Mucosa of rectum (tissue), 2 donors: Measurements from ENCODE around the gene CDK6.
"Not testable (repeated sequence)": the region's sequence is repeated elsewhere in the genome, so short reads cannot be mapped to it uniquely, and the experiment has no call there.

Source experiments
- H3K27ac ChIP-seq, 2 donors: one replicate each; pipeline ENCODE4 v1.7.0; 2013; ENCODE audit warnings: inconsistent platforms in 2 of 2, low read depth in 2 of 2, low read length in 2 of 2
- H3K27me3 ChIP-seq, 2 donors: one replicate each; pipeline ENCODE4 v1.7.0; 2013; ENCODE audit warnings: low read length in 2 of 2; ENCODE audit not compliant: control insufficient read depth in 2 of 2, insufficient read depth in 2 of 2
- H3K36me3 ChIP-seq, 2 donors: one replicate each; pipeline ENCODE4 v1.7.0; 2013; ENCODE audit warnings: low read length in 2 of 2; ENCODE audit not compliant: control insufficient read depth in 2 of 2, insufficient read depth in 2 of 2
- H3K4me1 ChIP-seq, 2 donors: one replicate each; pipeline ENCODE4 v1.7.0; 2013; ENCODE audit warnings: low read length in 2 of 2, mild to moderate bottlenecking in 1 of 2; ENCODE audit not compliant: control insufficient read depth in 2 of 2, insufficient read depth in 2 of 2
- H3K4me3 ChIP-seq, 2 donors: one replicate each; pipeline ENCODE4 v1.7.0; 2013; ENCODE audit warnings: low read length in 2 of 2
- H3K9ac ChIP-seq, 2 donors: one replicate each; pipeline ENCODE4 v1.7.0; 2013; ENCODE audit warnings: low read length in 2 of 2, low read depth in 1 of 2, mild to moderate bottlenecking in 1 of 2
- H3K9me3 ChIP-seq, 2 donors: one replicate each; pipeline ENCODE4 v1.7.0; 2013; ENCODE audit warnings: low read length in 2 of 2; ENCODE audit not compliant: control insufficient read depth in 2 of 2
- donor health status: healthy.
- donor health status: Normal muscosa, but diverticular disease.

Gene CDK6

DNA sequence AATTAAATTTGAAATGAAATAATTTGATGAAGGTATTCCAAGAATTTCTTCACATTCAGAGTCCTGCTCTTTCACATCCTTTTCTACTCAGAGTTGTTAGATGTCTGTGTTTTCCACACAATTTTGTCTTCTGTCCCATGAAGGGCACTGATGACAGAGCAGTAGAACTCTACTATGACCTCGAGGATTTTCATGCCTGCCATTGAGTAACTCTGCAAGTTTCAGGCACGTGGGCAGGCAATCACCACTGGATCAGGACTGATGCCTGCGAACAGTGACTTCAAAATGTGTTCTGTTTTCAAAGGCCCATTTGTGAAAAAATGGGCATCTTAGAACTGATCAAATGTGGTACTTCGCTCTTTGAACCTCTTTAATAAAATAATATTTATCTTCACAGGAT, 91.1 kb downstream of the CDK6 start:
- H3K9ac ChIP-seq = no peak overlapping the region
- H3K27ac ChIP-seq = no peak overlapping the region
- H3K36me3 ChIP-seq = no peaks in the 10 kb centered on the region
- H3K4me3 ChIP-seq = no peak overlapping the region
- no peaks in the 10 kb centered on the region for H3K27me3 ChIP-seq
- H3K4me1 ChIP-seq = peaks cover 0 to 3% of the 10 kb centered on the region in 2 donors
- no peaks in the 10 kb centered on the region for H3K9me3 ChIP-seq

DNA sequence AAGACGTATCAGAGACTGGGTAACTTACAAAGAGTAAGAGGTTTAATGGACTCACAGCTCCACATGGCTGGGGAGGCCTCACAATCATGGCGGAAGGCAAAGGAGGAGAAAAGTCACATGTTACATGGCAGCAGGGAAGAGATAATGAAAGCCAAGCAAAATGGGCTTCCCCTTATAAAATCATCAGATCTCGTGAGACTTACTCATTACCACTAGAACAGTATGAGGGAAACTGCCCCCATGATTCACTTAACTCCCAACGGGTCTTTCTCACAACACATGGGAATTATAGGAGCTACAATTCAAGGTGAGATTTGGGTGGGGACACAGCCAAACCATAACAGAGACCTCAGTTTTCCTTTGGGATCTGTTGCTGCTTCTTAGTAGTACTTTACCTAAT, 92.2 kb downstream of the CDK6 start:
- H3K9ac ChIP-seq, H3K27ac ChIP-seq, H3K36me3 ChIP-seq, H3K4me1 ChIP-seq, H3K27me3 ChIP-seq, H3K4me3 ChIP-seq, H3K9me3 ChIP-seq: not testable (repeated sequence)

DNA sequence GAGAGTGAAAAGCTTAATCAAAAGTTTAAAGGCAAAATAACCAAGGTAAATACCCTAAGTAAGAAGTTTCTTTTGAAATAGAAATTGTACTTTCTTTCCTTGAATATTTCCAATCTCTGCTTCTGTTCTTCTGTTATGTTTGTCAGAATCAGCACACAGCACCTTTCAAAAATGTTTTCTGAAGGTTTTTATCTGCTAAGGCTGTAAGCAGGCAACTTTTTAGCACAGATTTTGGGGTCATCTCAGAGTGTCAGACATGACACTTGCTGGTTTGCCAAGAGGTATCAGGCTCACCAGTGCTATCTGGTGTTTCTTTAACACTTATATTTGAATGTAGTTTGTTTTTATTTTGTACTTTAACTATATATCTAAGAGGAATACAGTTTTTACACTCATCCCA, 94.2 kb downstream of the CDK6 start:
- Histone ChIP-seq H3K4me3 (no peak overlapping the region), H3K9ac (no peak overlapping the region), H3K4me1 (peaks cover 0 to 5% of the 10 kb centered on the region in 2 donors), H3K9me3 (no peaks in the 10 kb centered on the region), H3K36me3 (no peaks in the 10 kb centered on the region), H3K27ac (no peak overlapping the region), H3K27me3 (no peaks in the 10 kb centered on the region)

DNA sequence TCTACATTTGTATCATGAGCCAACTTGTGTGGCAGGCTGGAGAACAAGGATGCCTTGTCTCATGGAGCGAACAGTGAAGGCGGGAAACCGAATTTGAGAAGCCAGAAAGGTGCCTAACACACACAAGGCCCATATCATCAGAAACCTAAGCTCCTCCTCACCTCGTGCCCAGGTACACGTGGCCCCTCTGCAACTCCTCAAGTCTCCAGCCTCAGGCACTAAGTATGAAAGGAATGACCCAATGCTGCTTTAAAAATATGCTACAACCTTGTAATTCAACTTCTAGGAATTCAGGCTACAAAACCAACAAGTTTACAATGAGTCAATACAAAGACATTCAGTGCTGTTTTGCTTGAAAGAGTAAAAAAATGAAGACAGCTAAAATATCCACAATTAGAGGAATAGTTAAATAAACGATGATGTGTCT, 95.7 kb downstream of the CDK6 start:
- Histone ChIP-seq H3K36me3 (no peaks in the 10 kb centered on the region), H3K27ac (no peak overlapping the region), H3K4me3 (no peak overlapping the region), H3K9me3 (no peaks in the 10 kb centered on the region), H3K9ac (no peak overlapping the region), H3K27me3 (no peaks in the 10 kb centered on the region), H3K4me1 (peaks cover 0 to 5% of the 10 kb centered on the region in 2 donors)

DNA sequence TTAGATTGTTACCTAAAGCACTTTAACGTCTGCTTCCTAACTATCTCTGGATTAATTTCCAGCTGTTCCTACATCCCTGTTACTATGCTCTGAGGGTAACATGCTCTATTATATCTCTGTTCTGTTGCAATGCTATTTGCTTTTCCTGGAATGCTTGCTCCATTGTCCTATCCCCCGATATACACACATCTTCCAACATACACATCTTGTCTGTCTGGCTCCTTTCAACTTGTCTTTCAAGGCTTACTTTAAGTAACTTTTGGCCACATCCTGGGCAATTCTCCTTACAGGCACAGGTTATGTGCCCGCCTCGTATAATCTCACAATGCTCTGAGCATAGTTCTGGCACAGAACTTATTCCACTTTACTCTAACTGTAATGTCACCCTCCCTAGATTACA, 96.2 kb downstream of the CDK6 start:
- Histone ChIP-seq H3K4me1 (peaks cover 0 to 5% of the 10 kb centered on the region in 2 donors), H3K9me3 (no peaks in the 10 kb centered on the region), H3K27me3 (no peaks in the 10 kb centered on the region), H3K36me3 (no peaks in the 10 kb centered on the region), H3K27ac (no peak overlapping the region), H3K9ac (no peak overlapping the region), H3K4me3 (no peak overlapping the region)

DNA sequence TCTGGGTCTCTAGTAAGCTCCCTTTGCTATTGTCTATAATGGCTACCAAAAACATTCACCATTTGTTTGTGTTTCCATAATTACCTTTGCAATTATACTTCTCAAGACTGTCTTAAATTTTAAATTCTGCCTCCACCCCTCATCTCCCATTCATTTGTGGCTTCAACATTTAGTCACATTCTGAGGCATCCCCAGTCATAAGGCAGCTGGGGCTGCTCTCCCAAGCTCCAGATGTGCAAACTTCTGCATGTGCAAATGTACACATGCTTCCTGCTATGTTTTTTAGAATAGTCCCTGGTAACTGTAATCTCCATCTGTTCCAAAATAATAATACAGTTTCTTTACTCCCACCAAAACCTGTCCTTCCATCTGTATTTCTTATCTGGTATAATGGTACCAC, 97.3 kb downstream of the CDK6 start:
- Histone ChIP-seq H3K4me1 (peaks cover 0 to 5% of the 10 kb centered on the region in 2 donors), H3K9ac (no peak overlapping the region), H3K27ac (no peak overlapping the region), H3K4me3 (no peak overlapping the region), H3K27me3 (no peaks in the 10 kb centered on the region), H3K36me3 (no peaks in the 10 kb centered on the region), H3K9me3 (no peaks in the 10 kb centered on the region)

DNA sequence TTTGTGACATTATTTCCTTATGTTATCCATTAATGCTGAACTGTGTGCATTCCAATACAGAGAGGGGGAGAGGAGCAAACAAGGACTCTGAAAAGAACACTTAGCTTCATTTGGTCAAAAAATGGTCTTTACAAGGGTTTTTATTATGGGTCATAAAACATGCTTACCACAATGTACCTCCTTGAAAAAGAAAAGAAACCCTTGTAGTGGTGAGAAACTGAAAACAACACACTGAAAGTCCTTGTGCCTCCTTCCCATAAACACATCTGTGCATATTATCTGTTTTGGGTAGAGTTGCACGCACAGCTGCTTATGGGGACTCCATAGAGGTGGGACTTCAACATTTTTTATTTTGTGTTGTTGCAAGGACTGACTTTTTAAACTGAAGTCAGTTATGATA, 98.7 kb downstream of the CDK6 start:
- no peaks in the 10 kb centered on the region for H3K27me3 ChIP-seq
- H3K4me1 ChIP-seq = peaks cover 0 to 5% of the 10 kb centered on the region in 2 donors
- no peak overlapping the region for H3K9ac ChIP-seq

DNA sequence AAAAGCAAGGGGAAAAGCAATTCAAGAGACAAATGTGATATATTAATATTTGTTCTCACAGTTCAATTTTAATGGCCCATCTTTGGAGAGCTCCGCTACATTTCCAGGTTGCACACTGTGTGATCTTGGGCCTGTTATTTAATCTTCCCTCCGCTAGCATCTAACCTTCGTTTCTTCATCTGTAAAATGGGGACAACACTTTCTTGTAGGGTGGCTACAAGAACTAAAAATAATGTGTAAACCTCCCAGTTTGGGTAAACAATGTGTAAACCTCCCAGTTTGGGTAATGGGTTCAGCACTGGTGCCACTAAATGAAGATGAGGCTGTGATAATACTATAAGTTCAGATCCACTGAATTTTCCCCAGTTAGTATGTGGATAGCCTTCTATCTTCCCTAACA, 99.5 kb downstream of the CDK6 start:
- Histone ChIP-seq H3K9me3 (no peaks in the 10 kb centered on the region), H3K27ac (no peak overlapping the region), H3K4me1 (peaks cover 0 to 5% of the 10 kb centered on the region in 2 donors), H3K36me3 (no peaks in the 10 kb centered on the region), H3K4me3 (no peak overlapping the region), H3K27me3 (no peaks in the 10 kb centered on the region), H3K9ac (no peak overlapping the region)

More for the DNA sequence above, 98.7 kb downstream of the CDK6 start:
- Histone ChIP-seq H3K4me3 (no peak overlapping the region), H3K36me3 (no peaks in the 10 kb centered on the region), H3K9me3 (no peaks in the 10 kb centered on the region), H3K27ac (peak overlapping the region in 1 of 2 donors; percentile 33)

DNA sequence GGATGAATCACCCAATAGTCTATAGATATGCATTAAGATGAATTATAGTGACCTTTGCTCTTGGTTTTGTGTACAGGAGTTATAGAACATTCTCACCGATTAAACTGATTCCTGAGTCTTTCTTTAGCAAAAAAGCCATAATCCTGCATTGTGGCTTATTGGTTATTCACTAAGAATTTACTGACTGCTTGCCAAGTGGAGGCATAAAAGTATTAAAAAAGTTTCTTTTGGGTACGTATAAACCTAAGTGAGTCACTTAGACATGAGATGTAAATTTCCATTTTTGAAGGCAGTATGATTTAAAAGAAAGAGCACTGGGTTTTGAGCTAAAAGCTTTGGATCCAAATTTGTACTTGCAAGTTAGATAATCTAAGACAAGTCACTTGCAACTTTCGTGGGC, 100.7 kb downstream of the CDK6 start:
- Histone ChIP-seq H3K9ac (no peak overlapping the region), H3K36me3 (no peaks in the 10 kb centered on the region), H3K4me1 (peaks cover 0 to 5% of the 10 kb centered on the region in 2 donors), H3K9me3 (no peaks in the 10 kb centered on the region), H3K27ac (no peak overlapping the region), H3K4me3 (no peak overlapping the region), H3K27me3 (no peaks in the 10 kb centered on the region)

DNA sequence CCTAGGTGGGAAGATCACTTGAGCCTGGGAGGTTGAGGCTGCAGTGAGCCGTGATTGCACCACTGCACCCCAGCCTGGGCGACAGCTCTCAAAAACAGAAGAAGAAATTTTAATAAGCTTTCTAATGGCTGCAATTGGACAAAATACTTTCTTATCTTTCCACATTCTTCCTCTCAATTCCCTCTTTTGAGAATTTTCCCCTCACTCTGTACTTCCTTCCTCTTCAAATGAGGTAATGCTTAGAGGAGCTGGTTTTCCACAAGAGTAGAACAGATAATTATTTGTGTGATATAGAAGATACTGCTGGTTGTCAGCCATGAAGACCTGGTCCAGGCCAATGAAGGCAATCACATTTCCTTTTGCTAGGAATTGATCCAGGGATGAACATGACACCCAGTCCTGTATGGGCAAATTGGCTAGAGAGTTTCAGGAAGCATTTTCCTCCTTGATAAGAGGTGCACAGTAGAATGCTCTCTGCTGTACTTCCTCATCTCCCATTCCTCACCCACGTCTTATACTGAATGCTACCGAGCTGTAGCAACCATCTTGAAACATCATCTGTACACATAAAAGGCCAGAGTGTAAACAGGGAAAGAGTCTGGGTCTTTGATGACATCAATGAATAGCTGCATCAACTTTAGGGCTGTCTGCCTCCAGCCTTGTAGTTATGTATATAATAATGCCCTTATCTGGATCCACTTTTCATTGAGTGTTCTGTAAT, 103.9 kb downstream of the CDK6 start:
- Histone ChIP-seq H3K4me1 (no peaks in the 10 kb centered on the region), H3K9ac (no peak overlapping the region), H3K36me3 (no peaks in the 10 kb centered on the region), H3K4me3 (no peak overlapping the region), H3K27ac (no peak overlapping the region), H3K9me3 (no peaks in the 10 kb centered on the region), H3K27me3 (no peaks in the 10 kb centered on the region)
